ENCODE data around the gene RNF169. TPM values are rescaled to one million over a fixed set of nuclear protein-coding genes. Genes with fewer than 3 reads are reported as not detected.

The RNF169 gene
- total and polyA plus RNA-seq, 2 donors (not counting 1 experiment from before 2014, with no cell fraction given) = 12.3 to 32.2 TPM

- no peak for TF ChIP-seq CTCF (conservative IDR thresholded peaks at IDR 0.05 in 1 of 2, IDR thresholded peaks at IDR 0.05 in 1 of 2; ENCODE audit: low read depth in 1 of 2, low read length in 2 of 2)
- no peak for TF ChIP-seq EZH2 (IDR thresholded peaks at IDR 0.05; ENCODE audit: low read length, missing control alignments)
- Histone ChIP-seq H4K20me1 (ENCODE audit: control insufficient read depth, extremely low read depth, insufficient read depth, low read length) (no peaks in the 10 kb centered on the region), H3K27me3 (ENCODE audit: control insufficient read depth, insufficient read depth, low read length) (no peaks in the 10 kb centered on the region), H3K36me3 (ENCODE audit: control insufficient read depth, insufficient read depth, low read length) (no peaks in the 10 kb centered on the region), H2AFZ (ENCODE audit: low read length) (no peak overlapping the region), H3K4me3 (replicated peaks in 1 of 4; ENCODE audit: control extremely low read depth in 1 of 4, insufficient read depth in 1 of 4, low read depth in 3 of 4, low read length in 4 of 4) (no peak overlapping the region), H3K9ac (ENCODE audit: insufficient read depth, low read length) (no peak overlapping the region), H3K4me1 (ENCODE audit: control insufficient read depth, extremely low read depth, insufficient read depth, low read length) (no peaks in the 10 kb centered on the region), H3K27ac (ENCODE audit: insufficient read depth, low read length) (no peak overlapping the region), H3K4me2 (ENCODE audit: extremely low read depth, insufficient read depth, low read length) (no peak overlapping the region), H3K79me2 (ENCODE audit: control insufficient read depth, insufficient read depth, low read length) (peaks cover 58% of the 10 kb centered on the region), H3K9me3 (ENCODE audit: control insufficient read depth, insufficient read depth, low read depth, low read length) (no peaks in the 10 kb centered on the region)
- DNase-seq (ENCODE audit: low read depth in 2 of 2) = no peak
Measured at GRCh38 chr11:74769055-74769707, 20.5 kb downstream of the RNF169 start.

- TF ChIP-seq CTCF (conservative IDR thresholded peaks at IDR 0.05 in 1 of 2, IDR thresholded peaks at IDR 0.05 in 1 of 2; ENCODE audit: low read depth in 1 of 2, low read length in 2 of 2) = no peak
- TF ChIP-seq EZH2 (IDR thresholded peaks at IDR 0.05; ENCODE audit: low read length, missing control alignments) = no peak
- no peak overlapping the region for H3K4me2 ChIP-seq (ENCODE audit: extremely low read depth, insufficient read depth, low read length)
- H3K79me2 ChIP-seq (ENCODE audit: control insufficient read depth, insufficient read depth, low read length) = peaks cover 62% of the 10 kb centered on the region
- no peak overlapping the region for H3K27ac ChIP-seq (ENCODE audit: insufficient read depth, low read length)
- no peaks in the 10 kb centered on the region for H3K4me1 ChIP-seq (ENCODE audit: control insufficient read depth, extremely low read depth, insufficient read depth, low read length)
- H3K36me3 ChIP-seq (ENCODE audit: control insufficient read depth, insufficient read depth, low read length) = no peaks in the 10 kb centered on the region
- H4K20me1 ChIP-seq (ENCODE audit: control insufficient read depth, extremely low read depth, insufficient read depth, low read length) = no peaks in the 10 kb centered on the region
- no peak overlapping the region for H3K4me3 ChIP-seq (replicated peaks in 1 of 4; ENCODE audit: control extremely low read depth in 1 of 4, insufficient read depth in 1 of 4, low read depth in 3 of 4, low read length in 4 of 4)
- H3K9me3 ChIP-seq (ENCODE audit: control insufficient read depth, insufficient read depth, low read depth, low read length) = no peaks in the 10 kb centered on the region
- no peaks in the 10 kb centered on the region for H3K27me3 ChIP-seq (ENCODE audit: control insufficient read depth, insufficient read depth, low read length)
- DNase-seq (ENCODE audit: low read depth in 2 of 2) = peak in 1 of 2 donors; percentile 33
- no peak overlapping the region for H3K9ac ChIP-seq (ENCODE audit: insufficient read depth, low read length)
- no peak overlapping the region for H2AFZ ChIP-seq (ENCODE audit: low read length)
Measured at GRCh38 chr11:74770456-74770855, 21.8 kb downstream of the RNF169 start.

GRCh38 chr11:74771139-74771538 lies 22.5 kb downstream of the RNF169 start:
- Histone ChIP-seq H3K4me2 (ENCODE audit: extremely low read depth, insufficient read depth, low read length) (no peak overlapping the region), H3K9ac (ENCODE audit: insufficient read depth, low read length) (no peak overlapping the region), H3K9me3 (ENCODE audit: control insufficient read depth, insufficient read depth, low read depth, low read length) (no peaks in the 10 kb centered on the region), H3K36me3 (ENCODE audit: control insufficient read depth, insufficient read depth, low read length) (no peaks in the 10 kb centered on the region), H3K27me3 (ENCODE audit: control insufficient read depth, insufficient read depth, low read length) (no peaks in the 10 kb centered on the region), H3K4me3 (replicated peaks in 1 of 4; ENCODE audit: control extremely low read depth in 1 of 4, insufficient read depth in 1 of 4, low read depth in 3 of 4, low read length in 4 of 4) (no peak overlapping the region), H2AFZ (ENCODE audit: low read length) (no peak overlapping the region), H3K79me2 (ENCODE audit: control insufficient read depth, insufficient read depth, low read length) (peaks cover 65% of the 10 kb centered on the region), H4K20me1 (ENCODE audit: control insufficient read depth, extremely low read depth, insufficient read depth, low read length) (peaks cover 3% of the 10 kb centered on the region), H3K4me1 (ENCODE audit: control insufficient read depth, extremely low read depth, insufficient read depth, low read length) (no peaks in the 10 kb centered on the region), H3K27ac (ENCODE audit: insufficient read depth, low read length) (no peak overlapping the region)
- TF ChIP-seq CTCF (conservative IDR thresholded peaks at IDR 0.05 in 1 of 2, IDR thresholded peaks at IDR 0.05 in 1 of 2; ENCODE audit: low read depth in 1 of 2, low read length in 2 of 2) (no peak), EZH2 (IDR thresholded peaks at IDR 0.05; ENCODE audit: low read length, missing control alignments) (no peak)
- DNase-seq (ENCODE audit: low read depth in 2 of 2) = no peak
